Liver (tissue), 3 donors: Measurements from ENCODE around the gene CTNND1.

Experiments used
- ATF3 ChIP-seq: IDR thresholded peaks from 2 replicates; pipeline ENCODE4 v1.6.1; 2016; ENCODE audit warnings: antibody characterized with exemption
- CTCF ChIP-seq: fragments of 150-350 bp; IDR thresholded peaks from 2 replicates; pipeline ENCODE4 v1.5.1; 2017; ENCODE audit warnings: improper control_type of control experiment, low read depth, low read length; ENCODE audit not compliant: missing input control
- FOXA1 ChIP-seq: IDR thresholded peaks from 2 replicates; pipeline ENCODE4 v1.6.1; 2016; ENCODE audit warnings: antibody characterized with exemption
- RAD21 ChIP-seq, 2 donors: IDR thresholded peaks; 2 replicates each; pipeline ENCODE4 v1.6.1; 2016; ENCODE audit warnings: antibody characterized with exemption in 2 of 2, mild to moderate bottlenecking in 2 of 2
- RXRA ChIP-seq, 2 donors: IDR thresholded peaks; 2 replicates each; pipeline ENCODE4 v1.6.1; 2017 to 2018; ENCODE audit warnings: antibody characterized with exemption in 2 of 2, mild to moderate bottlenecking in 1 of 2
- donor health status: healthy.
- donor health status: healthy.

GRCh38 chr11:57778318-57779037 is 16.9 kb downstream of the CTNND1 start:
- no peak for TF ChIP-seq CTCF
- no peak for TF ChIP-seq FOXA1
- no peak for TF ChIP-seq ATF3
- TF ChIP-seq RAD21 (IDR thresholded peaks at IDR 0.05), result peak; percentile 10 to 33
- TF ChIP-seq RXRA (IDR thresholded peaks at IDR 0.05), result peak; percentile 66 to 69
